HL-60 (cell line): Measurements from ENCODE around the gene PCSK2.

Experiments used
- POLR2AphosphoS5 ChIP-seq: IDR thresholded peaks from 2 replicates; pipeline ENCODE4 v1.6.1; 2012; ENCODE audit warnings: low read depth
- SPI1 ChIP-seq: IDR thresholded peaks from 2 replicates; pipeline ENCODE4 v1.6.1; 2012; ENCODE audit warnings: low read depth, mild to moderate bottlenecking, borderline replicate concordance
- TF ChIP-seq, protein P1 (sequence below): IDR thresholded peaks from one replicate; pipeline ENCODE4 v1.5.1; 2011; ENCODE audit warnings: low read length, control low read depth, inconsistent platforms; ENCODE audit not compliant: insufficient read depth
- TF ChIP-seq, protein P2 (sequence below): IDR thresholded peaks from 2 replicates; pipeline ENCODE4 v1.6.1; 2012; ENCODE audit warnings: low read depth; ENCODE audit not compliant: insufficient replicate concordance

DNA sequence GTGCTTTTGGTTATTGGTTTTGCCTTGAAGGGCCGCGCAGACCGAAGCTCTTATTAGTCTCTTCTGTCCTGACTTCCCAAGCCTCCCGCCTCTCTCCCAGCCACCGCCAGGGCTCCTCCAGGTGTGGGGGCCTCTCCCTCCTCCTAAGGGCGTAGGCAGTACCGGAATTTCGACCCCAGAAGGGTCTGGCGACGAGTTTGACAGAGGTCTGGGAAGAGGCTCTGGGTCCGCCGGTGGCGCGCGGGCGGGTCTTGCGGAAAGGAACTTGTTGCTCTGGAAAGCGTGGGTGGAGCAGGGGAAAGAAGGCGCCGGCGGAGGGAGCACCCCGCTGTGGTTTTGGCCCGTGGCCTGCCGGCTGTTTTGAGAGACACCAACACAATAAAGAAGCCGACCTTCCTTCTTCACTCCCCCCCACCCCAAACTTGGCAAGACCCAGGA lies 1.8 kb downstream of the PCSK2 start:
- TF ChIP-seq, protein P1, sequence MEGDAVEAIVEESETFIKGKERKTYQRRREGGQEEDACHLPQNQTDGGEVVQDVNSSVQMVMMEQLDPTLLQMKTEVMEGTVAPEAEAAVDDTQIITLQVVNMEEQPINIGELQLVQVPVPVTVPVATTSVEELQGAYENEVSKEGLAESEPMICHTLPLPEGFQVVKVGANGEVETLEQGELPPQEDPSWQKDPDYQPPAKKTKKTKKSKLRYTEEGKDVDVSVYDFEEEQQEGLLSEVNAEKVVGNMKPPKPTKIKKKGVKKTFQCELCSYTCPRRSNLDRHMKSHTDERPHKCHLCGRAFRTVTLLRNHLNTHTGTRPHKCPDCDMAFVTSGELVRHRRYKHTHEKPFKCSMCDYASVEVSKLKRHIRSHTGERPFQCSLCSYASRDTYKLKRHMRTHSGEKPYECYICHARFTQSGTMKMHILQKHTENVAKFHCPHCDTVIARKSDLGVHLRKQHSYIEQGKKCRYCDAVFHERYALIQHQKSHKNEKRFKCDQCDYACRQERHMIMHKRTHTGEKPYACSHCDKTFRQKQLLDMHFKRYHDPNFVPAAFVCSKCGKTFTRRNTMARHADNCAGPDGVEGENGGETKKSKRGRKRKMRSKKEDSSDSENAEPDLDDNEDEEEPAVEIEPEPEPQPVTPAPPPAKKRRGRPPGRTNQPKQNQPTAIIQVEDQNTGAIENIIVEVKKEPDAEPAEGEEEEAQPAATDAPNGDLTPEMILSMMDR, result no peak
- TF ChIP-seq, protein P2, sequence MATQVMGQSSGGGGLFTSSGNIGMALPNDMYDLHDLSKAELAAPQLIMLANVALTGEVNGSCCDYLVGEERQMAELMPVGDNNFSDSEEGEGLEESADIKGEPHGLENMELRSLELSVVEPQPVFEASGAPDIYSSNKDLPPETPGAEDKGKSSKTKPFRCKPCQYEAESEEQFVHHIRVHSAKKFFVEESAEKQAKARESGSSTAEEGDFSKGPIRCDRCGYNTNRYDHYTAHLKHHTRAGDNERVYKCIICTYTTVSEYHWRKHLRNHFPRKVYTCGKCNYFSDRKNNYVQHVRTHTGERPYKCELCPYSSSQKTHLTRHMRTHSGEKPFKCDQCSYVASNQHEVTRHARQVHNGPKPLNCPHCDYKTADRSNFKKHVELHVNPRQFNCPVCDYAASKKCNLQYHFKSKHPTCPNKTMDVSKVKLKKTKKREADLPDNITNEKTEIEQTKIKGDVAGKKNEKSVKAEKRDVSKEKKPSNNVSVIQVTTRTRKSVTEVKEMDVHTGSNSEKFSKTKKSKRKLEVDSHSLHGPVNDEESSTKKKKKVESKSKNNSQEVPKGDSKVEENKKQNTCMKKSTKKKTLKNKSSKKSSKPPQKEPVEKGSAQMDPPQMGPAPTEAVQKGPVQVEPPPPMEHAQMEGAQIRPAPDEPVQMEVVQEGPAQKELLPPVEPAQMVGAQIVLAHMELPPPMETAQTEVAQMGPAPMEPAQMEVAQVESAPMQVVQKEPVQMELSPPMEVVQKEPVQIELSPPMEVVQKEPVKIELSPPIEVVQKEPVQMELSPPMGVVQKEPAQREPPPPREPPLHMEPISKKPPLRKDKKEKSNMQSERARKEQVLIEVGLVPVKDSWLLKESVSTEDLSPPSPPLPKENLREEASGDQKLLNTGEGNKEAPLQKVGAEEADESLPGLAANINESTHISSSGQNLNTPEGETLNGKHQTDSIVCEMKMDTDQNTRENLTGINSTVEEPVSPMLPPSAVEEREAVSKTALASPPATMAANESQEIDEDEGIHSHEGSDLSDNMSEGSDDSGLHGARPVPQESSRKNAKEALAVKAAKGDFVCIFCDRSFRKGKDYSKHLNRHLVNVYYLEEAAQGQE, result no peak
- TF ChIP-seq POLR2AphosphoS5 (no peak), SPI1 (no peak)
